Esophagus squamous epithelium (tissue), 4 donors: Measurements from ENCODE around the gene TMED8.

Experiments used
- POLR2A ChIP-seq, 4 donors: fragments of 450-650 bp; IDR thresholded peaks; one replicate each; pipeline ENCODE4 v1.6.1; 2017; ENCODE audit warnings: antibody characterized with exemption in 4 of 4, mild to moderate bottlenecking in 4 of 4, moderate library complexity in 3 of 4
- TF ChIP-seq, protein P1 (sequence below), 6 experiments: fragments of 450-650 bp in 4 of 6; fragments of 200-600 bp in 2 of 6; sonication (generic) in 2 of 6; IDR thresholded peaks; one replicate each; pipeline ENCODE4 v1.5.1; 2016 to 2019; ENCODE audit warnings: antibody characterized with exemption in 6 of 6, mild to moderate bottlenecking in 4 of 6, moderate library complexity in 4 of 6

DNA sequence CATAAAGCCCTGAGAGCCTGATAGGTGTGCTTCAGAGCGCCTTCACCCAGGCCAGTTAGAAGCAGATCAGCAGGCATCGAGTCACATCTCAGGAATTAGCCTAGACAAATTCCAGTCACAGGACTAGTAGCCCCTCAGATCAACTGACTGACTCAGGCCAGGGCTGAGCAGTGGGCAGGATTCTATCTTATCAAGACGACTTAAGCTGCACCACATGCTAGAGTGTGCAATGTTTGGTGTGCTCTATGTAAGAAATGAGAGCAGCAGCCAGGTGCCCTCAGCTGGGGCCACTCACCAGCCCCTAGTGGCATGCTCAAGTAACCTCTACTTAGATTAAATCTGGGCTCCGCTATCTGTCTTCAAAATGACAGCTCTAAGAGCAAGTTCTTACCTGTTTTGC, 86.2 kb downstream of the TMED8 start:
- TF ChIP-seq POLR2A (IDR thresholded peaks at IDR 0.05): no peak
- TF ChIP-seq, protein P1, sequence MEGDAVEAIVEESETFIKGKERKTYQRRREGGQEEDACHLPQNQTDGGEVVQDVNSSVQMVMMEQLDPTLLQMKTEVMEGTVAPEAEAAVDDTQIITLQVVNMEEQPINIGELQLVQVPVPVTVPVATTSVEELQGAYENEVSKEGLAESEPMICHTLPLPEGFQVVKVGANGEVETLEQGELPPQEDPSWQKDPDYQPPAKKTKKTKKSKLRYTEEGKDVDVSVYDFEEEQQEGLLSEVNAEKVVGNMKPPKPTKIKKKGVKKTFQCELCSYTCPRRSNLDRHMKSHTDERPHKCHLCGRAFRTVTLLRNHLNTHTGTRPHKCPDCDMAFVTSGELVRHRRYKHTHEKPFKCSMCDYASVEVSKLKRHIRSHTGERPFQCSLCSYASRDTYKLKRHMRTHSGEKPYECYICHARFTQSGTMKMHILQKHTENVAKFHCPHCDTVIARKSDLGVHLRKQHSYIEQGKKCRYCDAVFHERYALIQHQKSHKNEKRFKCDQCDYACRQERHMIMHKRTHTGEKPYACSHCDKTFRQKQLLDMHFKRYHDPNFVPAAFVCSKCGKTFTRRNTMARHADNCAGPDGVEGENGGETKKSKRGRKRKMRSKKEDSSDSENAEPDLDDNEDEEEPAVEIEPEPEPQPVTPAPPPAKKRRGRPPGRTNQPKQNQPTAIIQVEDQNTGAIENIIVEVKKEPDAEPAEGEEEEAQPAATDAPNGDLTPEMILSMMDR (IDR thresholded peaks at IDR 0.05): no peak
